K562 (cell line): ENCODE data around the gene SIRT5. TPM values are rescaled to one million over a fixed set of nuclear protein-coding genes. Genes with fewer than 3 reads are reported as not detected.

Experiments used
- AFF1 ChIP-seq, 2 experiments: fragments of 450-650 bp; IDR thresholded peaks; 2 replicates each; pipeline ENCODE4 v1.6.1; 2018; ENCODE audit warnings: mild to moderate bottlenecking in 2 of 2, low read depth in 1 of 2; ENCODE audit not compliant: partially characterized antibody in 2 of 2
- DDX20 ChIP-seq: fragments of 450-650 bp; IDR thresholded peaks from 2 replicates; pipeline ENCODE4 v1.6.1; 2016; ENCODE audit warnings: missing genetic modification characterization, low read depth, mild to moderate bottlenecking, missing compliant biosample characterization, moderate library complexity
- JUND ChIP-seq, 2 experiments: IDR thresholded peaks; 2 replicates in 1 of 2; 3 replicates in 1 of 2; pipeline ENCODE4 v1.6.1; 2011; ENCODE audit warnings: borderline replicate concordance in 2 of 2, low read depth in 2 of 2, low read length in 2 of 2, improper control_type of control experiment in 1 of 2, missing biosample characterization in 1 of 2, missing genetic modification characterization in 1 of 2, missing genetic modification reagents in 1 of 2
- KDM1A ChIP-seq, 2 experiments: fragments of 450-650 bp; IDR thresholded peaks; 2 replicates each; pipeline ENCODE4 v1.6.1; 2016; ENCODE audit warnings: mild to moderate bottlenecking in 2 of 2
- NR4A1 ChIP-seq, 2 experiments: fragments of 250-450 bp in 1 of 2; fragments of 450-650 bp in 1 of 2; sonication (Bioruptor Pico) in 1 of 2; IDR thresholded peaks; 2 replicates each; pipeline versions ENCODE4 v1.4.0 to v1.6.1; 2016 to 2020; ENCODE audit warnings: mild to moderate bottlenecking in 2 of 2, missing compliant biosample characterization in 1 of 2, missing genetic modification characterization in 1 of 2, moderate library complexity in 1 of 2
- SLC30A9 ChIP-seq: fragments of 250-450 bp; sonication (Bioruptor Pico); IDR thresholded peaks from 2 replicates; pipeline ENCODE4 v1.8.0; 2022; ENCODE audit warnings: mild to moderate bottlenecking, moderate library complexity
- ZEB2 ChIP-seq: fragments of 450-650 bp; IDR thresholded peaks from 2 replicates; pipeline ENCODE4 v1.6.1; 2016
- ZNF511 ChIP-seq: sonication (generic); formaldehyde crosslinking; IDR thresholded peaks from 2 replicates; pipeline ENCODE4 v1.8.0; 2022; ENCODE audit warnings: mild to moderate bottlenecking, missing genetic modification reagents
- polyA plus RNA-seq, 8 experiments: library from polyadenylated mRNA; depleted of rRNA in 4 of 8; stranded (reverse) in 5 of 8; unstranded in 3 of 8; fragments of >200 nt; fragmentation: Nextera tagmentation in 2 of 8; fragmentation: Illumina TruSeq in 1 of 8; extraction: Ambion mirVana in 2 of 8; extraction: Trizol in 1 of 8; gene quantifications; 2 replicates each; pipeline versions ENCODE4 v1.2.1 to v1.2.3, GENCODE V29; 2011 to 2014; ENCODE audit warnings: inconsistent platforms in 1 of 8, missing spikeins in 1 of 8
- total RNA-seq, 7 experiments: library from RNA; depleted of rRNA in 6 of 7; stranded (reverse); fragments of >200 nt in 6 of 7; fragmentation: Illumina TruSeq in 2 of 7; extraction: Trizol in 2 of 7; gene quantifications; 2 replicates each; pipeline versions ENCODE4 v1.2.1 to v1.2.3, GENCODE V29; 2011 to 2021; ENCODE audit warnings: low replicate concordance in 1 of 7
- TF ChIP-seq, protein P1 (sequence below): sonication (generic); formaldehyde crosslinking; IDR thresholded peaks from 2 replicates; pipeline ENCODE4 v1.8.0; 2023; ENCODE audit warnings: missing genetic modification reagents, mild to moderate bottlenecking, borderline replicate concordance
- TF ChIP-seq, protein P2 (sequence below): IDR thresholded peaks from 2 replicates; pipeline ENCODE4 v1.6.1; 2012; ENCODE audit warnings: low read depth, low read length, improper control_type of control experiment, borderline replicate concordance

Gene SIRT5
- total and polyA plus RNA-seq, 9 of the 15 experiments (the other 6 are each of a cell fraction or from before 2014, with no cell fraction given), result 2.1 to 15.7 (median 11.4) TPM

- TF ChIP-seq AFF1 (IDR thresholded peaks at IDR 0.05; ENCODE audit: low read depth in 1 of 2, partially characterized antibody in 2 of 2) (peak in 1 of 2 experiments; percentile 56), JUND (IDR thresholded peaks at IDR 0.05; ENCODE audit: borderline replicate concordance, low read depth, low read length) (peak; percentile 25; the same call in 1 of the 2 replicates), JUND (tag; IDR thresholded peaks at IDR 0.05; ENCODE audit: borderline replicate concordance, low read depth, low read length) (peak; percentile 16; the same call in 1 of the 3 replicates), ZNF511 (CRISPR knock-in tag) (peak; percentile 81; the same call in 1 of the 2 replicates), NR4A1 (CRISPR knock-in tag; IDR thresholded peaks at IDR 0.05) (no peak), NR4A1 (tag; IDR thresholded peaks at IDR 0.05) (no peak), KDM1A (IDR thresholded peaks at IDR 0.05) (peak in 1 of 2 experiments; percentile 80), DDX20 (tag) (no peak), SLC30A9 (CRISPR knock-in tag) (no peak), ZEB2 (peak; percentile 72)
- TF ChIP-seq, protein P1, sequence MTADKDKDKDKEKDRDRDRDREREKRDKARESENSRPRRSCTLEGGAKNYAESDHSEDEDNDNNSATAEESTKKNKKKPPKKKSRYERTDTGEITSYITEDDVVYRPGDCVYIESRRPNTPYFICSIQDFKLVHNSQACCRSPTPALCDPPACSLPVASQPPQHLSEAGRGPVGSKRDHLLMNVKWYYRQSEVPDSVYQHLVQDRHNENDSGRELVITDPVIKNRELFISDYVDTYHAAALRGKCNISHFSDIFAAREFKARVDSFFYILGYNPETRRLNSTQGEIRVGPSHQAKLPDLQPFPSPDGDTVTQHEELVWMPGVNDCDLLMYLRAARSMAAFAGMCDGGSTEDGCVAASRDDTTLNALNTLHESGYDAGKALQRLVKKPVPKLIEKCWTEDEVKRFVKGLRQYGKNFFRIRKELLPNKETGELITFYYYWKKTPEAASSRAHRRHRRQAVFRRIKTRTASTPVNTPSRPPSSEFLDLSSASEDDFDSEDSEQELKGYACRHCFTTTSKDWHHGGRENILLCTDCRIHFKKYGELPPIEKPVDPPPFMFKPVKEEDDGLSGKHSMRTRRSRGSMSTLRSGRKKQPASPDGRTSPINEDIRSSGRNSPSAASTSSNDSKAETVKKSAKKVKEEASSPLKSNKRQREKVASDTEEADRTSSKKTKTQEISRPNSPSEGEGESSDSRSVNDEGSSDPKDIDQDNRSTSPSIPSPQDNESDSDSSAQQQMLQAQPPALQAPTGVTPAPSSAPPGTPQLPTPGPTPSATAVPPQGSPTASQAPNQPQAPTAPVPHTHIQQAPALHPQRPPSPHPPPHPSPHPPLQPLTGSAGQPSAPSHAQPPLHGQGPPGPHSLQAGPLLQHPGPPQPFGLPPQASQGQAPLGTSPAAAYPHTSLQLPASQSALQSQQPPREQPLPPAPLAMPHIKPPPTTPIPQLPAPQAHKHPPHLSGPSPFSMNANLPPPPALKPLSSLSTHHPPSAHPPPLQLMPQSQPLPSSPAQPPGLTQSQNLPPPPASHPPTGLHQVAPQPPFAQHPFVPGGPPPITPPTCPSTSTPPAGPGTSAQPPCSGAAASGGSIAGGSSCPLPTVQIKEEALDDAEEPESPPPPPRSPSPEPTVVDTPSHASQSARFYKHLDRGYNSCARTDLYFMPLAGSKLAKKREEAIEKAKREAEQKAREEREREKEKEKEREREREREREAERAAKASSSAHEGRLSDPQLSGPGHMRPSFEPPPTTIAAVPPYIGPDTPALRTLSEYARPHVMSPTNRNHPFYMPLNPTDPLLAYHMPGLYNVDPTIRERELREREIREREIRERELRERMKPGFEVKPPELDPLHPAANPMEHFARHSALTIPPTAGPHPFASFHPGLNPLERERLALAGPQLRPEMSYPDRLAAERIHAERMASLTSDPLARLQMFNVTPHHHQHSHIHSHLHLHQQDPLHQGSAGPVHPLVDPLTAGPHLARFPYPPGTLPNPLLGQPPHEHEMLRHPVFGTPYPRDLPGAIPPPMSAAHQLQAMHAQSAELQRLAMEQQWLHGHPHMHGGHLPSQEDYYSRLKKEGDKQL (CRISPR knock-in tag), result 0 out of 2 replicates have a peak, but pooled peaks have one; percentile 47
- TF ChIP-seq, protein P2, sequence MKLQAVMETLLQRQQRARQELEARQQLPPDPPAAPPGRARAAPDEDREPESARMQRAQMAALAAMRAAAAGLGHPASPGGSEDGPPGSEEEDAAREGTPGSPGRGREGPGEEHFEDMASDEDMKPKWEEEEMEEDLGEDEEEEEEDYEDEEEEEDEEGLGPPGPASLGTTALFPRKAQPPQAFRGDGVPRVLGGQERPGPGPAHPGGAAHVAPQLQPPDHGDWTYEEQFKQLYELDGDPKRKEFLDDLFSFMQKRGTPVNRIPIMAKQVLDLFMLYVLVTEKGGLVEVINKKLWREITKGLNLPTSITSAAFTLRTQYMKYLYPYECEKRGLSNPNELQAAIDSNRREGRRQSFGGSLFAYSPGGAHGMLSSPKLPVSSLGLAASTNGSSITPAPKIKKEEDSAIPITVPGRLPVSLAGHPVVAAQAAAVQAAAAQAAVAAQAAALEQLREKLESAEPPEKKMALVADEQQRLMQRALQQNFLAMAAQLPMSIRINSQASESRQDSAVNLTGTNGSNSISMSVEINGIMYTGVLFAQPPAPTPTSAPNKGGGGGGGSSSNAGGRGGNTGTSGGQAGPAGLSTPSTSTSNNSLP, result no peak; the same call in 1 of the 2 replicates
Measured at GRCh38 chr6:13574571-13575376, at the start of gene SIRT5 (continued).
